Panc1 (cell line): ENCODE data around the gene RPL26. TPM values are rescaled to one million over a fixed set of nuclear protein-coding genes. Genes with fewer than 3 reads are reported as not detected.
A peak's percentile ranks its signal among the peaks of the same experiment; 100 is the strongest.

ENCODE experiments used
- ATAC-seq: fragments of 200-7000 bp; cut with Tn5 transposase; 2 replicates; pipeline ENCODE4 v1.9.1; 2020; ENCODE audit warnings: mild to moderate bottlenecking, moderate library complexity
- BruUV-seq: library from RNA; stranded (reverse); fragments of 400-500 nt; replicated peaks from 2 replicates; lab custom pipeline; 2021; lab: Mats Ljungman, UMichigan
- CTCF ChIA-PET: fragments of 300-600 bp; sonication (Branson Sonifier 250); formaldehyde crosslinking; loops from one replicate; lab custom pipeline; 2022; ENCODE audit warnings: antibody characterized with exemption; lab: Charles Lee
- POLR2A ChIA-PET: fragments of 300-600 bp; sonication (Branson Sonifier 250); formaldehyde crosslinking; loops from one replicate; lab custom pipeline; 2022; ENCODE audit warnings: antibody characterized with exemption; lab: Charles Lee
- DNase-seq: peaks from one replicate; pipeline ENCODE4 v3.0.0-alpha.2; 2010; ENCODE audit warnings: low read depth, low spot score
- H3K27ac ChIP-seq: 2 replicates; pipeline ENCODE4 v1.5.1; 2011; ENCODE audit warnings: mild to moderate bottlenecking, low read length, inconsistent platforms
- H3K27me3 ChIP-seq: fragments of 200-500 bp; sonication (Bioruptor generic); 2 replicates; pipeline ENCODE4 v1.6.0; 2014; ENCODE audit warnings: low read length, inconsistent platforms; ENCODE audit not compliant: control insufficient read depth, insufficient read depth
- H3K36me3 ChIP-seq: fragments of 200-500 bp; sonication (Bioruptor generic); 2 replicates; pipeline ENCODE4 v1.5.1; 2014; ENCODE audit warnings: inconsistent platforms, mild to moderate bottlenecking, low read length, moderate library complexity; ENCODE audit not compliant: control insufficient read depth, insufficient read depth
- H3K4me1 ChIP-seq: 2 replicates; pipeline ENCODE4 v1.5.1; 2011; ENCODE audit warnings: inconsistent platforms, mild to moderate bottlenecking, low read length, moderate library complexity; ENCODE audit not compliant: control insufficient read depth, insufficient read depth
- H3K4me3 ChIP-seq, 2 experiments: 2 replicates each; pipeline ENCODE4 v1.5.1; 2011 to 2012; ENCODE audit warnings: low read depth in 2 of 2, low read length in 2 of 2, mild to moderate bottlenecking in 2 of 2, inconsistent platforms in 1 of 2, moderate library complexity in 1 of 2
- H3K9me3 ChIP-seq: fragments of 200-500 bp; sonication (Bioruptor generic); 2 replicates; pipeline ENCODE4 v1.5.1; 2014; ENCODE audit warnings: low read depth, mild to moderate bottlenecking, inconsistent platforms, low read length, moderate library complexity; ENCODE audit not compliant: control insufficient read depth, insufficient read depth
- POLR2AphosphoS5 ChIP-seq: IDR thresholded peaks from 2 replicates; pipeline ENCODE4 v1.6.1; 2012; ENCODE audit warnings: mild to moderate bottlenecking, low read depth, low read length, moderate library complexity
- SIN3A ChIP-seq: IDR thresholded peaks from 2 replicates; pipeline ENCODE4 v1.6.1; 2012; ENCODE audit warnings: low read depth, mild to moderate bottlenecking, low read length, moderate library complexity, borderline replicate concordance; ENCODE audit not compliant: insufficient read depth
- TCF7L2 ChIP-seq: IDR thresholded peaks from 2 replicates; pipeline ENCODE4 v1.6.1; 2011; ENCODE audit warnings: mild to moderate bottlenecking, low read depth, low read length, inconsistent platforms
- in situ Hi-C: cut with HindIII; loops from 2 replicates; pipeline ENCODE4 v1.10.0; 2016; ENCODE audit warnings: low sequenced_read_pairs, low pct_unique_long_range_greater_than_20kb
- intact Hi-C: fragments of 100-400 bp; cut with micrococcal nuclease; formaldehyde crosslinking; loops from one replicate; pipeline ENCODE4 v1.10.0; 2022; ENCODE audit not compliant: unreplicated experiment
- total RNA-seq: library from RNA; stranded (reverse); gene quantifications from one replicate; pipeline ENCODE4 v1.2.1, GENCODE V29; 2021; ENCODE audit not compliant: unreplicated experiment
- TF ChIP-seq, protein P1 (sequence below): fragments of 450-650 bp; IDR thresholded peaks from 2 replicates; pipeline ENCODE4 v1.5.1; 2017; ENCODE audit warnings: mild to moderate bottlenecking
- TF ChIP-seq, protein P2 (sequence below), 2 experiments: IDR thresholded peaks; 2 replicates each; pipeline ENCODE4 v1.6.1; 2011 to 2012; ENCODE audit warnings: low read depth in 2 of 2, control low read depth in 1 of 2, low read length in 1 of 2, mild to moderate bottlenecking in 1 of 2, moderate library complexity in 1 of 2; ENCODE audit not compliant: insufficient read depth in 1 of 2

The RPL26 gene
- total RNA-seq, 1 experiment from 2014 or later = 865 TPM

- peaks cover 6% of the 10 kb centered on the region; the same call in 1 of the 2 replicates for H3K36me3 ChIP-seq
- intact Hi-C loops (no loop called here), in situ Hi-C loops (no loop called here)
- no peak overlapping the region for H3K27ac ChIP-seq
- H3K4me1 ChIP-seq = peaks cover 5% of the 10 kb centered on the region; the same call in 1 of the 2 replicates
- TF ChIP-seq POLR2AphosphoS5 = no peak
- TF ChIP-seq SIN3A = no peak
- TF ChIP-seq, protein P1, sequence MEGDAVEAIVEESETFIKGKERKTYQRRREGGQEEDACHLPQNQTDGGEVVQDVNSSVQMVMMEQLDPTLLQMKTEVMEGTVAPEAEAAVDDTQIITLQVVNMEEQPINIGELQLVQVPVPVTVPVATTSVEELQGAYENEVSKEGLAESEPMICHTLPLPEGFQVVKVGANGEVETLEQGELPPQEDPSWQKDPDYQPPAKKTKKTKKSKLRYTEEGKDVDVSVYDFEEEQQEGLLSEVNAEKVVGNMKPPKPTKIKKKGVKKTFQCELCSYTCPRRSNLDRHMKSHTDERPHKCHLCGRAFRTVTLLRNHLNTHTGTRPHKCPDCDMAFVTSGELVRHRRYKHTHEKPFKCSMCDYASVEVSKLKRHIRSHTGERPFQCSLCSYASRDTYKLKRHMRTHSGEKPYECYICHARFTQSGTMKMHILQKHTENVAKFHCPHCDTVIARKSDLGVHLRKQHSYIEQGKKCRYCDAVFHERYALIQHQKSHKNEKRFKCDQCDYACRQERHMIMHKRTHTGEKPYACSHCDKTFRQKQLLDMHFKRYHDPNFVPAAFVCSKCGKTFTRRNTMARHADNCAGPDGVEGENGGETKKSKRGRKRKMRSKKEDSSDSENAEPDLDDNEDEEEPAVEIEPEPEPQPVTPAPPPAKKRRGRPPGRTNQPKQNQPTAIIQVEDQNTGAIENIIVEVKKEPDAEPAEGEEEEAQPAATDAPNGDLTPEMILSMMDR = no peak
- TF ChIP-seq, protein P2, sequence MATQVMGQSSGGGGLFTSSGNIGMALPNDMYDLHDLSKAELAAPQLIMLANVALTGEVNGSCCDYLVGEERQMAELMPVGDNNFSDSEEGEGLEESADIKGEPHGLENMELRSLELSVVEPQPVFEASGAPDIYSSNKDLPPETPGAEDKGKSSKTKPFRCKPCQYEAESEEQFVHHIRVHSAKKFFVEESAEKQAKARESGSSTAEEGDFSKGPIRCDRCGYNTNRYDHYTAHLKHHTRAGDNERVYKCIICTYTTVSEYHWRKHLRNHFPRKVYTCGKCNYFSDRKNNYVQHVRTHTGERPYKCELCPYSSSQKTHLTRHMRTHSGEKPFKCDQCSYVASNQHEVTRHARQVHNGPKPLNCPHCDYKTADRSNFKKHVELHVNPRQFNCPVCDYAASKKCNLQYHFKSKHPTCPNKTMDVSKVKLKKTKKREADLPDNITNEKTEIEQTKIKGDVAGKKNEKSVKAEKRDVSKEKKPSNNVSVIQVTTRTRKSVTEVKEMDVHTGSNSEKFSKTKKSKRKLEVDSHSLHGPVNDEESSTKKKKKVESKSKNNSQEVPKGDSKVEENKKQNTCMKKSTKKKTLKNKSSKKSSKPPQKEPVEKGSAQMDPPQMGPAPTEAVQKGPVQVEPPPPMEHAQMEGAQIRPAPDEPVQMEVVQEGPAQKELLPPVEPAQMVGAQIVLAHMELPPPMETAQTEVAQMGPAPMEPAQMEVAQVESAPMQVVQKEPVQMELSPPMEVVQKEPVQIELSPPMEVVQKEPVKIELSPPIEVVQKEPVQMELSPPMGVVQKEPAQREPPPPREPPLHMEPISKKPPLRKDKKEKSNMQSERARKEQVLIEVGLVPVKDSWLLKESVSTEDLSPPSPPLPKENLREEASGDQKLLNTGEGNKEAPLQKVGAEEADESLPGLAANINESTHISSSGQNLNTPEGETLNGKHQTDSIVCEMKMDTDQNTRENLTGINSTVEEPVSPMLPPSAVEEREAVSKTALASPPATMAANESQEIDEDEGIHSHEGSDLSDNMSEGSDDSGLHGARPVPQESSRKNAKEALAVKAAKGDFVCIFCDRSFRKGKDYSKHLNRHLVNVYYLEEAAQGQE (IDR thresholded peaks at IDR 0.05; ENCODE audit: insufficient read depth in 1 of 2, low read depth in 2 of 2, low read length in 1 of 2) = no peak
- TF ChIP-seq TCF7L2 = no peak
- H3K4me3 ChIP-seq = no peak overlapping the region
- CTCF ChIA-PET = no interaction called here
- H3K9me3 ChIP-seq = no peaks in the 10 kb centered on the region
- no peak for ATAC-seq
- POLR2A ChIA-PET = no interaction called here
- BruUV-seq = no TSS peak
- no peak for DNase-seq
- no peaks in the 10 kb centered on the region for H3K27me3 ChIP-seq
Measured at GRCh38 chr17:8371786-8372185, 11.2 kb downstream of the RPL26 start.

DNA sequence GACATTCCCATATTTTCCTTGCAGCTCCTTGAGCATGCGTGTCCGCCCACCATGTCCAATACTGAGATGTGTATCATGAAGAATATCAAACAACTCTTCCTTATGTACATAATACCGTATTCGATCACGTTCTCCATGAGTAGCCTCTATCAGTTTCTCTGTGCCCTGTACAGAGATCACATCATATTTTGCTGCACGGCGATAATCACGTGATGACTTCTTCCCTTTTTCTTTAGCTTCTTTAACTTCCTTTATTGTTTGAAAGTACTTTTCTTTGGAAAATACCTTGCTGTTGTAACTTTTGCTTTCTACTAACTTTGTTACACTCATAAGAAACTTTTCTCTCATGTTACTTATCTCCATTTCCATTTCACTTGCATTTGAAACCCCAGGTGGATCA, 13.0 kb downstream of the RPL26 start:
- POLR2A ChIA-PET = interaction anchor here (0.5 kb wide), 1 partner anchor 259 kb away, joined by 3 read pairs; no protein-coding TSS in a partner anchor

More for the DNA sequence above, 13.0 kb downstream of the RPL26 start:
- intact Hi-C loops (no loop called here), in situ Hi-C loops (no loop called here)
- DNase-seq = no peak
- Histone ChIP-seq H3K4me1 (no peaks in the 10 kb centered on the region), H3K9me3 (no peaks in the 10 kb centered on the region), H3K27ac (no peak overlapping the region), H3K4me3 (no peak overlapping the region), H3K36me3 (no peaks in the 10 kb centered on the region; the same call in 1 of the 2 replicates), H3K27me3 (no peaks in the 10 kb centered on the region)
- ATAC-seq = no peak
- CTCF ChIA-PET = no interaction called here
- TSS peak; percentile 35 for BruUV-seq
- TF ChIP-seq, protein P1 = no peak
- TF ChIP-seq SIN3A (no peak), POLR2AphosphoS5 (no peak), TCF7L2 (no peak)
